GM10248 (cell line): Measurements from ENCODE around the gene SRPK2.

ENCODE experiments used
- CTCF ChIA-PET: fragments of 300-600 bp; sonication (Branson Sonifier 250); formaldehyde crosslinking; extraction: SDS; loops from one replicate; lab custom pipeline; 2021; ENCODE audit warnings: antibody characterized with exemption; lab: Yijun Ruan, JAX
- POLR2A ChIA-PET: fragments of 350-650 bp; sonication (Branson Sonifier 250); formaldehyde crosslinking; extraction: SDS; loops from one replicate; lab custom pipeline; 2020; ENCODE audit warnings: antibody characterized with exemption; lab: Yijun Ruan, JAX
- DNase-seq: peaks from one replicate; pipeline ENCODE4 v3.0.0; 2012; ENCODE audit errors: extremely low spot score
- CTCF ChIP-seq: IDR thresholded peaks from 2 replicates; pipeline ENCODE4 v1.5.1; 2012; ENCODE audit warnings: mild to moderate bottlenecking, low read depth; ENCODE audit errors: extremely low read depth, missing control alignments, control extremely low read depth

SRPK2 gene

GRCh38 chr7:105094966-105095365 lies 293.8 kb downstream of the SRPK2 start:
- no peak for DNase-seq
- POLR2A ChIA-PET = no interaction called here
- CTCF ChIA-PET = no interaction called here
- no peak for TF ChIP-seq CTCF

GRCh38 chr7:105088456-105088855 lies 300.3 kb downstream of the SRPK2 start:
- POLR2A ChIA-PET = no interaction called here
- no peak for DNase-seq
- CTCF ChIA-PET = interaction anchor here (1.3 to 2.2 kb wide), 3 partner anchors 10 to 16 kb away, joined by 3 to 7 read pairs (median 4); no protein-coding TSS in a partner anchor
- TF ChIP-seq CTCF = no peak

- no peak for DNase-seq
- POLR2A ChIA-PET = no interaction called here
- TF ChIP-seq CTCF = no peak
- CTCF ChIA-PET = interaction anchor here (1.3 to 2.2 kb wide), 3 partner anchors 10 to 17 kb away, joined by 3 to 7 read pairs (median 4); no protein-coding TSS in a partner anchor
These were observed 300.7 kb downstream of the SRPK2 start for GRCh38 chr7:105087981-105088380.

- CTCF ChIA-PET = interaction anchor here (0.6 to 2.2 kb wide), 4 partner anchors 10 to 164 kb away, joined by 3 to 7 read pairs (median 4); no protein-coding TSS in a partner anchor
- no peak for DNase-seq
- no peak for TF ChIP-seq CTCF
- POLR2A ChIA-PET = no interaction called here
These were observed 301.9 kb downstream of the SRPK2 start for GRCh38 chr7:105086850-105087249.

GRCh38 chr7:105084581-105084980 lies 304.1 kb downstream of the SRPK2 start:
- CTCF ChIA-PET = no interaction called here
- DNase-seq = no peak
- TF ChIP-seq CTCF = no peak
- POLR2A ChIA-PET = no interaction called here

GRCh38 chr7:105079348-105079747 lies 309.4 kb downstream of the SRPK2 start:
- no peak for DNase-seq
- POLR2A ChIA-PET = interaction anchor here (0.6 kb wide), 1 partner anchor 1005 kb away, joined by 7 read pairs; no protein-coding TSS in a partner anchor
- CTCF ChIA-PET = interaction anchor here (0.9 to 1.5 kb wide), 4 partner anchors 8 to 98 kb away, joined by 3 to 5 read pairs (median 4); no protein-coding TSS in a partner anchor
- no peak for TF ChIP-seq CTCF
